Inferior parietal cortex (tissue), 1 donor: ENCODE data around the gene SLC66A2.
"Not testable (repeated sequence)": the region's sequence is repeated elsewhere in the genome, so short reads cannot be mapped to it uniquely, and the experiment has no call there.

Experiments
- DNase-seq: peaks from one replicate; pipeline ENCODE4 v3.0.0-alpha.2; 2016; ENCODE audit errors: extremely low spot score

The SLC66A2 gene

GRCh38 chr18:79971211-79971952 is 19.9 kb upstream of the SLC66A2 start:
- DNase-seq: no peak

- DNase-seq: no peak
These were observed 19.1 kb upstream of the SLC66A2 start for GRCh38 chr18:79970419-79971133.

- no peak for DNase-seq
These were observed 13.9 kb upstream of the SLC66A2 start for GRCh38 chr18:79965119-79965902.

GRCh38 chr18:79964330-79965118 is 13.1 kb upstream of the SLC66A2 start, which contains the start of gene HSBP1L1:
HSBP1L1 (plus strand) TSS chr18:79964643; CDS start chr18:79964736, 93 bp downstream.
- no peak for DNase-seq

GRCh38 chr18:79963658-79964329 is 12.3 kb upstream of the SLC66A2 start:
- no peak for DNase-seq

- no peak for DNase-seq
These were observed 11.6 kb upstream of the SLC66A2 start for GRCh38 chr18:79962835-79963657.

GRCh38 chr18:79962311-79962710 is 10.9 kb upstream of the SLC66A2 start:
- no peak for DNase-seq

GRCh38 chr18:79961527-79962291 is 10.3 kb upstream of the SLC66A2 start:
- no peak for DNase-seq

GRCh38 chr18:79960921-79961526 is 9.6 kb upstream of the SLC66A2 start:
- DNase-seq: no peak

- DNase-seq: not testable (repeated sequence)
These were observed 8.8 kb upstream of the SLC66A2 start for GRCh38 chr18:79960161-79960801.

GRCh38 chr18:79958981-79959380 is 7.5 kb upstream of the SLC66A2 start:
- DNase-seq: no peak

GRCh38 chr18:79956276-79956675 is 4.8 kb upstream of the SLC66A2 start:
- DNase-seq: no peak

GRCh38 chr18:79955302-79956075 is 4.0 kb upstream of the SLC66A2 start:
- no peak for DNase-seq

GRCh38 chr18:79954791-79955190 is 3.3 kb upstream of the SLC66A2 start:
- DNase-seq: no peak

- no peak for DNase-seq
These were observed 2.7 kb upstream of the SLC66A2 start for GRCh38 chr18:79953971-79954651.

- no peak for DNase-seq
These were observed 1.6 kb upstream of the SLC66A2 start for GRCh38 chr18:79952996-79953559.
